ENCODE data around the gene PIM1. TPM values are rescaled to one million over a fixed set of nuclear protein-coding genes. Genes with fewer than 3 reads are reported as not detected.

The PIM1 gene
- polyA plus RNA-seq, 1 of the 3 experiments (the other 2 are of a cell fraction), result 33.9 TPM

- TF ChIP-seq EZH2phosphoT487 (IDR thresholded peaks at IDR 0.05; ENCODE audit: borderline replicate concordance, low read depth) (no peak), NFIC (IDR thresholded peaks at IDR 0.05; ENCODE audit: borderline replicate concordance) (peak; percentile 94), POLR2AphosphoS5 (IDR thresholded peaks at IDR 0.05; ENCODE audit: low read depth, low read length) (peak; percentile 63; the same call in 1 of the 2 replicates), GABPA (IDR thresholded peaks at IDR 0.05; ENCODE audit: low read depth) (peak; percentile 53), IRF3 (IDR thresholded peaks at IDR 0.05; ENCODE audit: low read depth, low read length) (no peak), MEF2A (IDR thresholded peaks at IDR 0.05; ENCODE audit: borderline replicate concordance, low read depth) (peak; percentile 53), EP300 (IDR thresholded peaks at IDR 0.05; ENCODE audit: borderline replicate concordance in 1 of 2, low read depth in 1 of 2, low read length in 1 of 2) (peak in 1 of 2 experiments; percentile 82; a peak in 1 of 4 replicates), CTCF (IDR thresholded peaks at IDR 0.05) (no peak)
These were observed 35.4 kb upstream of the PIM1 start (continued) for GRCh38 chr6:37134396-37135191.

GRCh38 chr6:37135835-37136694 is 33.9 kb upstream of the PIM1 start:
- ChIA-PET CTCF (interaction anchor here (0.6 to 1.7 kb wide), 3 partner anchors 8 to 117 kb away, joined by 4 to 5 read pairs (median 5); no protein-coding TSS in a partner anchor), POLR2A (no interaction called here)
- no peak for DNase-seq
- no peak overlapping the region for H3K4me3 ChIP-seq (ENCODE audit: low read depth in 2 of 2, low read length in 1 of 2)
- H3K27me3 ChIP-seq (ENCODE audit: insufficient read depth), result no peaks in the 10 kb centered on the region
- peak overlapping the region in 1 of 2 experiments; percentile 99; a peak in 3 of 4 replicates for H3K27ac ChIP-seq (ENCODE audit: low read depth in 2 of 2, low read length in 1 of 2)
- no peaks in the 10 kb centered on the region for H4K20me1 ChIP-seq (ENCODE audit: insufficient read depth)
- H3K79me2 ChIP-seq (ENCODE audit: insufficient read depth), result no peaks in the 10 kb centered on the region
- H3K9me3 ChIP-seq, result no peaks in the 10 kb centered on the region
- TF ChIP-seq NRF1 (IDR thresholded peaks at IDR 0.05; ENCODE audit: low read depth, low read length) (no peak), YY1 (IDR thresholded peaks at IDR 0.05; ENCODE audit: low read depth) (no peak), FOXM1 (IDR thresholded peaks at IDR 0.05; ENCODE audit: low read depth) (no peak), PBX3 (IDR thresholded peaks at IDR 0.05) (no peak), EP300 (IDR thresholded peaks at IDR 0.05; ENCODE audit: borderline replicate concordance in 1 of 2, low read depth in 1 of 2, low read length in 1 of 2) (no peak), REST (IDR thresholded peaks at IDR 0.05; ENCODE audit: low read depth, low read length) (no peak), JUND (IDR thresholded peaks at IDR 0.05) (no peak), EZH2phosphoT487 (IDR thresholded peaks at IDR 0.05; ENCODE audit: borderline replicate concordance, low read depth) (no peak), FOSL2 (IDR thresholded peaks at IDR 0.05; ENCODE audit: borderline replicate concordance, low read depth) (no peak), RAD21 (IDR thresholded peaks at IDR 0.05; ENCODE audit: low read length) (no peak)
- peaks cover 37% of the 10 kb centered on the region for H3F3A ChIP-seq (replicated peaks; ENCODE audit: insufficient read depth)
- 90% methylated on average over 9 of the region's 9 CpGs for WGBS (ENCODE audit: low lambda C conversion rate)
- H3K4me2 ChIP-seq, result peak overlapping the region; percentile 71; the same call in 1 of the 2 replicates
- H3K4me1 ChIP-seq (ENCODE audit: control insufficient read depth in 1 of 2, insufficient read depth in 2 of 2, low read depth in 1 of 2, low read length in 1 of 2), result peaks cover 24 to 42% of the 10 kb centered on the region in 2 experiments
- H3K9me2 ChIP-seq, result no peaks in the 10 kb centered on the region
- H3K9ac ChIP-seq, result peak overlapping the region; percentile 92; the same call in 1 of the 2 replicates
- H2AFZ ChIP-seq (ENCODE audit: low read depth), result no peak overlapping the region
- no peaks in the 10 kb centered on the region for H3K36me3 ChIP-seq (replicated peaks in 1 of 2; ENCODE audit: control insufficient read depth in 1 of 2, insufficient read depth in 2 of 2, low read length in 1 of 2)
